Measurements from ENCODE around the gene PI4KA.

- TF ChIP-seq CTCF (IDR thresholded peaks at IDR 0.05) (no peak), POLR2A (IDR thresholded peaks at IDR 0.05) (no peak), EP300 (IDR thresholded peaks at IDR 0.05) (no peak)
Measured at GRCh38 chr22:20903093-20903492, 44.5 kb upstream of the PI4KA start.

Measured in tibial nerve (tissue), 4 donors.